Endometrium (tissue), 2 donors: ENCODE results near the gene PDSS2.
A peak's percentile ranks its signal among the peaks of the same experiment; 100 is the strongest.
"Not testable (repeated sequence)": the region's sequence is repeated elsewhere in the genome, so short reads cannot be mapped to it uniquely, and the experiment has no call there.

Source experiments
- FAIRE-seq: peaks from 2 replicates; lab custom pipeline; 2012; peaks lifted over from hg19 to GRCh38; lab: Jason Lieb, UNC
- donor health status: control.
- donor health status: control.

PDSS2 gene

DNA sequence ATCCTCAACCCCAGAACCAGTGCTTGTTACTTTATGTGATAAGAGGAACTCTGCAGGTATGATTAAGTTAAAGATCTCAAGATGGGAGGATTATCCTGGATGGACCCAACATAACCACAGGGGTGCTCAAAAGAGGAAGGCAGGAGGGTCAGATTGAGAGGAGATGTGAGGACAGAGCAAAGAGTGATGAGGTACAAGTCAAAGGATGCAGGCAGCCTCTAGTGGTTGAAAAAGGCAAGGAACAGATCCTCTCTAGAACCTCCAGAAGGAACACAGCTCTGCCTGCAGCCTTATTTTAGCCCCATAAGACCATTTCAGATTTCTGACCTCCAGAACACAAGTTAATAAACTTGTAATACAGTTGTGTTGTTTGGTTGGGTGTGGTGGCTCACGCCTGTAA is 41.2 kb downstream of the PDSS2 start:
- FAIRE-seq = no peak

DNA sequence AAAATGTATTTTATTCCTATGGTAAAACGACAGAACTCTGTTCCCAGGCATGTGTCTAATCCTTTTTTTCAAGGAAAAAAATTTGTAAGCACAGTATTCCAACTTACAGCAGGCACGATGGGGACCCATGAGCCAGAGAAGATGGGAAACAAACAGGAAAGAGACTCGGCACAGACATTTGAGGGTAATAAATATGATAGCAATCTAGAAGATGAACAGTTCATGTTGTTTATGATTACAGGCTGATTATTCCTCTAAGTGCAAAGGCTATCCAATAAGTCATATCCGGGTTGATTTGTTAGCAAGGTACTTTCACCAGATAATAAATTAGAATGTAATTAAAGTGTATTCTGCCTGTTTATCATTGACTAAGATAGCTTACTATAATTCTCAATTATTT is 43.2 kb downstream of the PDSS2 start:
- no peak for FAIRE-seq

DNA sequence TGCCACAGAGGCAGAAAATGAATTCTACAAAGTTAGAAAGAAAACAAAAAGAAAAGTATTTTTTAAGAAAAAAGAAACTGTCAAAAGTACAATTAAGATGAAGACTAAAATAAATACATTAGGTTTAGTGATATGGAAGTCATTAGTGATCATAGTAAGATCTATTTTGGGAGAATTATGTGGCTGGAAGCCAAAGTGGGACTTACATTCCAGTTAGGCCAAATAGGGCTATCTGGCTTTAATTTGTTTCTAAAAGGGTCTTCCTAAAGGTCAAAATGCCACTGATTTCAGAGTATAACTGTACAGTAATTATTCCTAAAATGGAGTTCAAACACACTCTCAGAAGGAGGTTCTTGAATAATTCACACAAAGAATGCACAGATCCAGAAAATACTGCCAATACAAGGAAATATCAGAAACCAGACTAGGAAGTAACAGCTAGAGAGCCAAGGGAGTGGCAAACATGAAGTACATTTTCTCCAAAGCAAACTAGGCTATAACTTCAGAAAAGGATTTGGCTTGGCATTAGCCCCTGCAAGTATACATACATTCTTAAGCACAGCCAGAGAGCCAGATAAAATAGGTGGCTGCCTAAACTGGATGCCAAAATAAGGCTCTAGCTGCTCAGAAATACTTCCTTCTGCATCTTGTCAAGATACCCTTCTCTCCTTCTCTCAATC is 45.3 kb downstream of the PDSS2 start:
- no peak for FAIRE-seq

DNA sequence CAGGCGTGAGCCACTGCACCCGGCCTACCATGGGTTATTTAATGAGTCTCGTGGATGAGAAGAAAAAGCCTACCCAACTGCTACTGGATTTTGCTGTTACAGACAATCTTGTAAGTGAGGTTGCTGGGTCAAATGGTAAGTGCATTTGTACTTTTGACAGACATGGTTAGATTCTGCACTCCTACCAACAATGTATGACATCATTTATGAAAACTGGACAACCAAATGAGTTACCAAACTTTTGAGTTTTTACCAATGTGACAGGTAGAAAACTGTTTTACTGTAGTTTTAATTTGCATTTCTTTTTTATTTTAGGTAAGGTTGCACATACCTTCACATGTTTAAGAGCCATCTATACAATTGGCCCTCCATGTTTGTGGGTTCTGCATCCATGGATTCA is 48.2 kb downstream of the PDSS2 start:
- FAIRE-seq = no peak

DNA sequence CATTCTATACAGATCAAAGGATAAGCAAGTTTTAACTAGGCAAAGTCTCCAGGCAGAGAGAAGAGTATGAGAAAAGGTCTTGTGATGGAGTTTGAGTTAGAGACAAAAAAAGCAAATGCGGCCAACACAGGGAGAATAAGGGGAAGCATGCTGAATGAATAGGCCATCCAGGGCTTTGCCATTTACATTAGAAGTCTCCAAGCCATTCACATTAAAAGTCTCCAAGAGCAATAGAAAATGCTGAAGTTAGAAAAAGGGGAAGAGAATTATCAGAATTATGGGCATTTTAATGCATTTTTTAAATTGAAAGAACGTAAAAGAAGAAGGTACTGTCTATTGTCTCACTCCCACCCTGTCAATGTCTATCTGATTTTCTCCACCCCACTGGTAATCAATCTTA is 49.4 kb downstream of the PDSS2 start:
- FAIRE-seq = no peak

DNA sequence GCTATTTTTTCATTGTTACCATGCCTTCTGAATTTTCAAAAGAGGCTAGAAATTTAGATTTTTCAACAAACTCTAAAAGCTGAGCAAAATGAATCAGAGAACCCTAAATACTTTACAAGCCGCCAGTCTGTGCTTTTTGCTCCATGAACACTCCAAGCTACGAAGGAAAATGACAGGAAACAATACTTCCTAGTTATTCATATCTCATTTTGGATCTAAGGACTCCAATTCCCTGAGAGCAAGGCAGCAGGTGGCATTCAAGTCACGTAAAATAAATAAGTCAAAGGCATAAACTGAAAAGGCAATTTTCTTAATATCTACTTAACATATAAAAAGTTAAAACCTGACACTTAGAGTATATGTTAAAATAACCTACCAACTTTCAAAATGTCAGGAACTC is 50.6 kb downstream of the PDSS2 start:
- no peak for FAIRE-seq

DNA sequence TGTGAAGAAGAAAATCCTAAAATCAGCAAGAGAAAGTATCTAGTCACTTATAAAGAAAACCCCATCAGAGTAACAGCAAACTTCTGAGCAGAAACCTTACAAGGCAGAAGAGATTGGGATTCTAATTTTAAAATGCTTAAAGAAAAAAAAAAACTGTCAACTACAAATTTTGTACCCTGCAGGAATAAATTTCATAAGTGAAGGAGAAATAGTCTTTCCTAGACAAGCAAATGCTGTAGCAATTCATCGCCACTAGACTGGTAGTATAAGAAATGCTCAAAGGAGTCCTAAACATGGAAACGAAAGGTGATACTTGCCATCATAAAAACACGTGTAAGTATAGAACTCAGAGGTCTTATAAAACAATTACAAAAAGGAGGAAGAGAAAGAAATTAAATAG is 54.4 kb downstream of the PDSS2 start:
- FAIRE-seq = no peak

DNA sequence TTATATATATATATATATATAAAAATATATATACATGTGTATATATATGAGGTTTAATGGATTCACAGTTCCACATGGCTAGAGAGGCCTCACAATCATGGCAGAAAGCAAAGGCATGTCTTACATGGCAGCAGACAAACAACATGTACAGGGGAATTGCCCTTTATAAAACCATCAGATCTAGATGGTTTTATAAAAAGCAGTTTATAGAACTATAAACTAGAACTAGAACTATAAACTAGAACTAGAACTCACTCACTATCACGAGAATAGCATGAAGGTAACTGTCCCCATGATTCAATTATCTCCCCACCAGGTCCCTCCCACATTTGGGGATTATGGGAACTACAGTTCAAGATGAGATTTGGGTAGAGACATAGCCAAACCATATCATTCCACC is 56.8 kb downstream of the PDSS2 start:
- no peak for FAIRE-seq

DNA sequence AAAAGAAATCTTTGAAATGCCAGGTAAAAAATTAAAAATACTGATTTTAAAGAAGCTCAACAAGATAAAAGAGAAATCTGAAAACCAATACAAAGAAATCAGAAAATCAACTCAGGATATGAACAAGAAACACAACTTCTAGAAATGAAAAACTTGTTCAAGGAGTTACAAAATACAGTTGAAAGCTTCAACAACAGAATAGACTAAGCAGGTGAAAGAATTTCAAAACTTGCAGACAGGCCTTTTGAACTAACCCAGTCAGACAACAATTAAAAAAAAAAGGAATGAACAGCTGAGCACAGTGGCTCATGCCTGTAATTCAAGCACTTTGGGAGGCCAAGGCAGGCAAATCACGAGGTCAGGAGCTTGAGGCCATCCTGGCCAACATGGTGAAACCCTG is 57.8 kb downstream of the PDSS2 start:
- no peak for FAIRE-seq

DNA sequence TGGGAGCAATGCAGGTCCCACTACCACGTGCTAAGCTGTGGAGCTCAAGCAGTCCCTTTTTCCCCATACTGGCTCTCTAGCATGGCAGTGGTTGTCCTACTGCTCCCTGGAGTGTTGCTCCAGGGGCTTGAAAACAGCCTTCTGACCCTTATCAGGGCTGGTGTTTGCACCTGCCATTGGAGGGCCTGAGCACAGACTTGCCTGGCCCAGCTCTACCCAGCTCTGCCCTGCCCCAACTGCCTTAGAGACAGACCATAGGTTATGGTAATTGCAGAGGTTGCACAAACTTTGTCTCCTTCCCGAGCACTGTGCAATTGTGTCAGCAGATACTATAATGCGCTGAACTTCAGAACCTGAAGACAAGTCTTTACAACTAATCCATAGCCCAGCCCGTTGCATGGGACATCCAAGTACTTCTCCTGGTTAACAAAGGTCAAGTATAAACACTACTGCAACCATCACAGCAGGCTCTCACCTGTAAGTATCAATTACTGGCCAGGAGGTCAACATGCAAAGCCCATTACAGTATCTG is 58.7 kb downstream of the PDSS2 start:
- no peak for FAIRE-seq

DNA sequence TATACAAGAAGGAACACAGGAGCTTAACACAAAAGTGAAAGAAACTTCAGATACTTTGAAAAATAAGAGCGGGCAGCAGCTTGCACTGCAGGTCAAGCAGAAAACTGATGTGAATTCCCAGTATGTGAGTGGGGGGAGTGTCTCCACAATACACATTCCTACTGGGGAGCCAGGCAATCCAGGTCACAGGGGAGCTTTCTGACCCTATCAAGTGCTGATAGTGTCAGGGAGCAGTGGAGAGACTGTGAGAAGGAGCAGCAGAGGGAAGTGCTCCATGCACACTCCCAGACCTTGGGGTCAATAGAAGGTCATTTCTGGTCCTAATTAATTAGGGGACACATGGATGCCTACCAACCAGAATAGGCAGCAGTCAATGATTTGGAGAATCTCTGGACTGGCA is 59.4 kb downstream of the PDSS2 start:
- no peak for FAIRE-seq

DNA sequence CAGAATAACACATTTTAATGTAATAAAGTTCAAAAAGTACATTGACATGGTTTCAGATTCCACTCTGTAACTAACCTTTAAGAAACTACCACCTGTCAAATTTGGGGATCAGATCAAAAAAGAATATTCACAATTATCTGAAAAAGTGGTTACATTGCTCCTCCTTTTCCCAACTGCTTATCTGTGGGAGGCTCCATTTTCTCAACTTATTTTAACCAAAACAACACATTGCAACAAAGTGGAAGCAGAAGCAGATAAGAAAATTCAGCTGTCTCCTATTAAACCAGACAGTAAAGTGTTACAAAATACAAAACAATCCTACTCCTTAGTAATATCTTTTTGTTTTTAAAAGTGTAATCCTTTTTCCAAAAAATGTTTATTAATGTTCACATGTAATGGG is 61.4 kb downstream of the PDSS2 start:
- FAIRE-seq = peak; percentile 95

DNA sequence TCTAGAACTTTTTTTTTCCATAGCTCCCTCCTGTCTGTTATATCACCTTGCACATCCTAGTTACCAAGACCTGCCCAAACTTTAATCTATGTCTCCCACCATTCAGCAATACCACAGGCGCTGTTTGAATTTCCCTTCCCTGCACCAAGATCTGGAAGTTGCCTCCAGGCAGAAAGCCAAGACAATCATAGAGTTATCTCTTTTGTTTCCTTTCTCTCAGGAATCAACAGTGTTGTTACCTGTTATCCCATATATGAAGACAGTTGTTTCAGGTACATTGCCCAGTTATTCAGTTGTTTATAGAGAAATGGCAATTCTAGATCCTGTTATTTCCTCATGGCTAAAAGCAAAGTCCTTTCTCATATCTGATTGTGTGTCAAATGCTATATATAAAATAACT is 63.2 kb downstream of the PDSS2 start:
- FAIRE-seq = no peak

DNA sequence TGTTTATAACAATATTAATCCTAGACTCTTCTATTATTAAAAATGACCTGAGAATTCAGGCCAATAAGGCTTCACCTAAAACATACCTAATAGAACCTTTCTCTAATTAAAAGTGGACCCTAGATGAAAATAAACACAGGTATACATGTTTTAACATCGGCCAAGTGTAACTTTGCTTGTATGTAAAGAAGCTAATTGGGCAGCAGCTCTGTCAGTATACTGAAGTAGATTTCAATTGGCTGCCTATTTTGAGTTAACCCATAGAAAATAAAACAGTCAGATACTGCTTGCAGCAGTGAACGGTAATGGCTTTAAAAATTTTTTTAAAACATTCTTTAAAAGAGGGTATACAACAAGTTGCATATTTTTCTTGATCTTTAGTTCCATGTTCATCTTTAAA is 67.3 kb downstream of the PDSS2 start:
- FAIRE-seq = no peak

DNA sequence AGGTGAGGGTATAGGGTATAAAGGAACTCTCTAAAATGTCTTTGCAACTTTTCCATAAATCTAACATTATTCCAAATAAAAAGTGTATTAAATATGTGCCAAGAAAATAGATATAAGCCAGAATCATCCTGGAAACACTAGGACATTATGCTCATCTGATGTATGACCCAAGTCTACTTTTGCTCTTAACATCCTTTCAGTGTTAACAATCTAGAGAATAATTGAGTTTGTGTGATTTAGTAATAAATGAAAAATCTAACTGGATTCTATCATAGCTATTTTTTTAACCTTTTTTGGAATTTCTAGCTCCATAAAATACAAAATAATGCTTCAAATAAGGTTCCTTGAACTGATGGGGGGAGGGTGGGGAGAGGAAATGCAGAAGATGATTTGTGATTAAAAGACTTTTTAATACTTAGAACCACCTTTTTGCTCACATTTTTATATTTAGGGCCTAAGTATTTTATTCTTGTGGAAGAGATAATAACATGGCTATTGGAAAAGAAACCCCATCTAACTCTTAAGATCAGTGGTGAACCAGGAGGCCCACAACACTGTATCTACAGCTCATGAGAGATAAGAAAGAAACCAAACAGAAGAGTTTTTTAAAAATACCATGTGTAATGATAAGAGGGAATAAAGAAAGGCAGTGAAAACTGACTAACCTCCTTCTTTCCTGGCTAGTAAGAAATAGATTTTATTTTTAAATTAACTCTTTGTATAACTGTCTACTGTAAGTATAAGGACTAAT is 68.5 kb downstream of the PDSS2 start:
- FAIRE-seq = no peak

DNA sequence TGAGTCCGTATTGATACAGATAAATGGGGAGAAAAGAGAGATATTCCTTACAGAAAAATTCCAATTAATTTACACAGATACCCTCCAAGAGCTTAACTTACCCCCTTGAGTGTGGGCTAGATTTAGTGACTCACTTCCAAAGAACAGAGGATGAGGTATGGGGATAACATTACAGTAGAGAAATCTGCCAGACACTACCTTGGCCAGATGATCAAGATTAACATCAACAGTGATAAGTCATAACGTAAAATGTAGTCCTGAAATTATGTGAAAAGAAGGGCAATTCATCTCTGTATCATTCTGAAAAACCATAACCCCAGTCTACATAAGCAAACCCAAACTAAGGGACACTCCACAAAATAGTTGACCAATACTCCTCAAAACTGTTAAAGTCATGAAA is 69.3 kb downstream of the PDSS2 start:
- no peak for FAIRE-seq

DNA sequence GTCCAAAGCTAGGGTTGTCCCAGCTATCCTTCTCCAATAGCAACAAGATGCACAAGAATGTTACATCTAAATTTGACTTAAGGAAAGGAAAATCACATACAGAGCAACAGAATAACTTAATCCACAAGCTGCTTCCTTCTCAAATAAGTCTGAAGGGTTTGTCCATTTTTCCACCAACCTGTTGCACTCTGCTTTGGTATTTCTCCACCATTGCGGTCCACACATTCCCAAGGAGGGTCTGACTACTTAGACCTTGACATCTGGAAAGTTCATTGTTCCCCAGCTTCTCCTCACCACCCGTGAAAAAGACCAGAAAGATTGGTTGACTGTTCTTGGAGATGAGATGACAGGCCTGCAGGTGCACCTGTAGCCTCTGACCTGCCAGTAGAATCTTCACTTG is 72.5 kb downstream of the PDSS2 start:
- FAIRE-seq = no peak

DNA sequence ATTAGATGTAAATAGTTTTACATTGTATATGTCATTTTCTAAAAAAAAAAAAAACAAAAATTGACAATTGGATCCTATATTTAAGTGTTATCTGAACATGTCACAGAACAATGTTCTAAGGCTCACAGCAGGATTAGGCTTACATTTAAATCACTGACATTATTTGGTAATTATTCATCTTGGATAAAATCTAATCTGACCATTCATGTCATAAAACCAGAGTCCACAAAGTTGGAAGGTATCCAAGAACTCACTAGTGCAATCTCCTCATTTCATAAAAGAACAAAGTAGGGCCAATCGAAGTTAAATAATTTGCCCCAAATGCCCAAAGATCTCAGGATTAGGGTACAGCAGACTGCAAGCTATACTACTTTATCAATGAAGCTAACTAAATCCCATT is 73.0 kb downstream of the PDSS2 start:
- FAIRE-seq = no peak

DNA sequence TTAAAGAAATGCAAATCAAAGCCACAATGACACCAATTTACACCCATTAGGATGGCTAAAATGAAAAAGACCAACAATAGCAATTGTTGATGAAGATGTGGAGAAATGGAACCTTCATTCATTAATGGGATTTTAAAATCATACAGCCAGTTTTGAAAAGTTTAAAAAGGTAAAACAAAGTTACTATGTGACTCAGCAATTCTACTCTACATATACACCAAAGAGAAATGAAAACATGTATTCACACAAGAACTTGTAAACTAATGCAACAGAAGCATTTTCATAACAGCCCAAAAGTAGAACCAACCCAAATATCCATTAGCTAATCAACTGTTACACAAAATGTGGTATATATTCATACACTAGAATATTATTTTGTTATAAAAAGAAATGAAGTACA is 75.7 kb downstream of the PDSS2 start:
- no peak for FAIRE-seq

DNA sequence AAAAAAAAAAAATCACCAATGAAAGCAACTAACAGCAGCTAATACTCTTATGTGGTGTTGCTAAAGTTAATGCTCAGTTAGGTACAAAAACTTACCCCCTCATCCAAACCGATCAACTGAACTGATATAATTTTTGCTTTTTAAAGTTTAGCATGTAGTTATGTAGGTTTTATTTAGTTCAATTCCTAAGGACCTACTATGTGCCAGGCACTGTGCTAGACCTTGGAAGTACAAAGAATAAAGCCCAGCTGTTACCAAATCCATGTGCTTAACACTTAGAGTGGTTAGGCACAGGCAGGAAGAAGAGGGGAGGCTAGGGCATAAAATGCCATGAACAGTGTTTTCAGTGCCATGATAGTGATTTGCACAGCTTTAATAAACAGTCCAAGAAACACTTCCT is 85.1 kb downstream of the PDSS2 start:
- no peak for FAIRE-seq

DNA sequence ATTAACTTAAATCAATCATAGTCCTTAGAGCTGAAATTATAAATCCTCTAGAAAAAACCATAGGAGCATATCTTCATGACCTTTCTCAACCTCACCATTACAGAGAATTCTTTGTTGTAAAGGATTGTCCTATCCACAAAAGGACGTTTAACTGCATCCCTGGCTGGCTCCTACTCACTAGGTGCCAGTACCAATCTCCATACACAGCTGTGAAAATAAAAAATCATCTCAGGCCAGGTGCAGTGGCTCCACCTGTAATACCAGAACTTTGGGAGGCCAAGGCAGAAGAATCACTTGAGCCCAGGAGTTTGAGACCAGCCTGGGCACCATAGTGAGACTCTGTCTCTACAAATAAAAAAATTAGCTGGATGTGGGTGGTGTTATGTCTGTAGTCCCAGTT is 89.9 kb downstream of the PDSS2 start:
- no peak for FAIRE-seq

DNA sequence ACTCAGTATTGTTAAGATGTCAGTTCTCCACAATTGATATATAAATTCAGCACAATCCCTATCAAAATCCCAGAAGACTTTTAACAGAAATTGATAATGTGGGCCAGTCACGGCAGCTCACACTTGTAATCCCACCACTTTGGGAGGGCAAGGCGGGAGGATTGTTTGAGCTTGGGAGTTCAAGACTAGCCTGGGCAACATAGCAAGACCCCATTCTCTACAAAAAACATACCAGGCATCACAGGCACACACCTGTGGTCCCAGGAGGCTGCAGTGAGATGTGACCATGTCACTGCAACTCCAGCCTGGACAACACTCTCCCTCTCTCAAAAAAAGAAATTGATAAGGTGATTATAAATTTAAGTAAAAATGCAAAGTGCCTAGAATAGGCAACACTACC is 90.9 kb downstream of the PDSS2 start:
- no peak for FAIRE-seq

DNA sequence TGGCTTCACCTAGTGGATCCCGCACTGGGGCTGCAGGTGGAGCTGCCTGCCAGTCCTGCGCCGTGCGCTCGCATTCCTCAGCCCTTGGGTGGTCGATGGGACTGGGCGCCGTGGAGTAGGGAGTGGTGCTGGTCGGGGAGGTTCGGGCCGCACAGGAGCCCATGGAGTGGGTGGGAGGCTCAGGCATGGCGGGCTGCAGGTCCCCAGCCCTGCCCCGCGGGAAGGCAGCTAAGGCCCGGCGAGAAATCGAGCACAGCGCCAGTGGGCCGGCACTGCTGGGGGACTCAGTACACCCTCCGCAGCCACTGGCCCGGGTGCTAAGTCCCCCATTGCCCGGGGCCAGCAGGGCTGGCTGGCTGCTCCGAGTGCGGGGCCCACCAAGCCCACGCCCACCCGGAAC is 95.2 kb downstream of the PDSS2 start:
- FAIRE-seq = not testable (repeated sequence)
